Measurements from ENCODE around the gene TCF7L2. TPM values are rescaled to one million over a fixed set of nuclear protein-coding genes. Genes with fewer than 3 reads are reported as not detected.
"Not testable (repeated sequence)": the region's sequence is repeated elsewhere in the genome, so short reads cannot be mapped to it uniquely, and the experiment has no call there.

Gene TCF7L2
- total RNA-seq, 1 experiment from 2014 or later = 0.96 TPM

DNA sequence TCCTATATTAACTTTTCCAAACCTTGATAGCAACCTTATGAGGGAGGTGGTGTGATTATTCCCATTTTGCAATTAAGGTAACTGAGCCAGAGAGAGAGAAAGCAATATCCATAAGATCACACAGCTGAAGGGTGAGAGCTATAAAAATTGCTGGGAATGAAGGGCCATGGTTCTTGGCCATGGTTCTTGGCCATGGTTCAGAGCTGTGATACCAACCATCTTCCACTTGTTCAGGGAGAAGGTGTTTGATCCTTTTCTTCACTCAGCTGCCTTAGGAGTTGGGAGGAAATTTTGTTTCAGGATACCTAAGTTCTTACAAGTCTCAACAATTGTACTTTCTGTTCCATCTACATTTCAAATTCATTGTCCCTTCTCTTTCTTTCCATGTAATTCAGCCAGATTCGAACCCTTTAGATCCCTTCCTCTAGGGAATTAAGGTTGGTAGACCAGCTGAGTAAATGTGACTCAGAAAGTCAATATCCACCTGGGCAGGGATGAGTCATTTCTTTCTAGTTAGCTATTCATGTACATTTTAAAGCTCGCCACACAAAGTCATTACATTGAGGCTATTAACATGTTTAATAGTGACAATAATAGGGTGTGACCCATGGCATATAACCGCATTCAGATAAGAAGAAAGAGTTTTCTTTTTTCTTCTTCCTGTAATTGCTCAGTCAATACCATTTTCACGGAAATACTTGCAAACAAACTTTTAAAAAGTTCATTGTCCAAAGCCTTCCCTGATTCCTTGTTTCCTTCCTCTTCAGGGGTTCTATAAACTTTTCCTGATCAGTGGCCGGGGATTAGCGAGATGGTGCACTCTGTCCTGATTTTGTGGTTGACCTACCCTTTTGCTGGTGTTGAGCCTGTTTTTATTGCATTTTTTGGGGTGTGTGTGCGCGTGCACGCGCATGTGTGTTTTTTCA, 143.4 kb downstream of the TCF7L2 start:
- peak; percentile 47 for DNase-seq (ENCODE audit: low read depth)

DNA sequence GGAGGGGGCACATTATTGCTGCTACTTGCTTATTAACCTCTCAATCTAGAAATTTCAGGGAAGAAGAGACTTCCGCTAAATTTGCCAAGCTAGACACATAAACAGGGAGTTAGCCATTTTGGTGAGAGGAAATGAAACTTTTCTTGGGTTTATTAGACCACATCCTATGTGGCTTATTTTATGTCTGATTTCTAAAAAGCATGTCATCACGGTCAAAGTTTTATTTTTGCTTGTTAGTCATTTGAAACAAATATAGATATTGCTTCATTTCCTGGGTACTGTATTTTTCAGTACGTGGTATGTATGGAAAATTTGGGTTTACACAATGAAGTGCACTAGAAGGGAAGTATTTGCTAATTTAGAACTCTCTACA, 144.1 kb downstream of the TCF7L2 start:
- peak; percentile 11 for DNase-seq (ENCODE audit: low read depth)

DNA sequence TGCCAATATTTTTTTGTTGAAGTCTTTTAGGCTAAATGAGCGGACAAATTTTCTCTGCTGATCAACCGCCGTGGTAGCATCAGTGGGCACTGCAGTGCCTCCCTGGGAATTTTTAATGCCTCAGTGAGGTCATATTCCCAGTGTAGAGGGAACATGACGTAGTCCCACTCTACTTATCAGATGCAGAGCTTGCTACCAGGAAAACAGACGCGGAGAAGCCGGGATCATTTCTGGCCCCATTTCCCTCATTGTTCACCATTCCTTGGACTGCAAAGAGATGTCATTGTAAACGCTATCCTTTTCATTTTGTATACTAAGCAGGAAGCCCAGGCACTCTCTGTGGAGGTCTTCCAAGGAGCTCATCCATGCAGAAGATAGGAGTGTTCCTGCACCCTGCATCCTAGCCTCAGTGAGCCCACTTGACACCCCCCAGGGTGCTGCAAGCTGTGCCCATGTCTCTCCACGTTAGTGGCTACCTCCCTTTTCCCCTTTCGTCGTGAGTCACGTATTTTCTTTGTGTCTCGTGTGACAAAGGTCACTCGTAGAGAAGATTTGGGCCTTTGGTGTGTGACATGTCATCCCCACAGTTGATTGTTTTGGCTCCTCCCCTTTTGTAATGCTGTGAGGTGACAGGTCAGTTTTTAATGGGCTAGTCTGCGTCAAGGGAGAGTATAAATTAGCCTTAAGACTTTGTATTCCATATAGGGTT, 145.5 kb downstream of the TCF7L2 start:
- DNase-seq (ENCODE audit: low read depth) = no peak

DNA sequence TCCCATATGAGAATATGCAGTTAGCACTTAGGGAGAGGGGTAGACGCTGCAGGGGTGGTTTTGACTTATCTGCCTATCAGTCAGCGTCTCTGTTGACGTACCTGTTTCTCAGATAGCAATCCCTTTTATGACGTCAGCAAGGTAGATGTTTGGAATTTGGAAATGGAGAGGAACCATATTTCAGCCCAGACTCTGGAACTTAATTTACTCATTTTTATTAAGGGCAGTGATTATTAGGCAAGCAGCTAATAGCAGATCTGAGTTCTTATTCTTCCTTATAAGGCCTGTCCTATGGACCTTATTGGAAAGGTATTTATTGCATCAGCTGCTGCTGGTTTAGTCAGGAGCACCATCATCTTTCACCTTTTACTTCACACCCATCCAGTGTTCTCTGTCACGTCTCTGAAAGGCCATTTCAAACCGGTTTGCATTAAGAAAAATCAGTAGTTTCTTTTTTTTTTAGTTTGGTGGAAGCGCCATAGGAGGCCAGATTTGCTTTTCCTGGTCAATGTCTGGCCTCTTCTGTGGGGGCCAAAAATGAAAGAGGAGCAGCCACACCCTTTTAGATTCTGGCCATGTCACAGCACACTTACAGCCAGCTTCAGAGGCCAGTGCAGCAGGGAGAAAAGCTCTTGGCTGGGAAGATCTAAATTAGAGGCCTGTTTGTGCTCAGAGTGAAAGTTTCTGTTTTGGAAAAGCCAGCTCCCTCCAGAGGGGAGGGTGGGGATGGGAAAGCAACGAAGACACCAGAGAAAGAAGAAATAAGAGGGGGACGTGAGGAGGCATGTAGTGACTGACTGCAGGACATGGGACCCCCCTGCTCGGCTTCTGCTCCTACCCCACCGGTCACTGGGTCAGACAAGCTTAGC, 146.3 kb downstream of the TCF7L2 start:
- DNase-seq (ENCODE audit: low read depth) = no peak

DNA sequence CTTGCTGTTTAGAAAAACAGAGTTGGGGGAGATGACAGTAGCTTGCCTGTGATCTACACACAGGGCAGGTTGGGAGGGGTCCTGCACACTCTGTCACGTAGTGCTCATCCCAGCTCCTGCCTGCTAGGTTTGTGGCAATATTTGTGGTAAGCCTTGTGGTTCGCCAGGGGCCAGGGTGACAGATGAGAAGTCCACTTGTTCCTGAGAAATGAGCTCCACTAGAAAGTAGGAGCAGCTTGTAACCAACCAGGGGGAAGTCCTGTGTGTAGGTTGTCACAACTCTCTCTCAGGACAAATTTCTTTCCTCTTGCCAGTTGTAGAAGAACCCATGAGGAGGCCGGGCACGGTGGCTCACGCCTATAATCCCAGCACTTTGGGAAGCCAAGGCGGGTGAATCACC, 147.0 kb downstream of the TCF7L2 start:
- DNase-seq (ENCODE audit: low read depth) = no peak

DNA sequence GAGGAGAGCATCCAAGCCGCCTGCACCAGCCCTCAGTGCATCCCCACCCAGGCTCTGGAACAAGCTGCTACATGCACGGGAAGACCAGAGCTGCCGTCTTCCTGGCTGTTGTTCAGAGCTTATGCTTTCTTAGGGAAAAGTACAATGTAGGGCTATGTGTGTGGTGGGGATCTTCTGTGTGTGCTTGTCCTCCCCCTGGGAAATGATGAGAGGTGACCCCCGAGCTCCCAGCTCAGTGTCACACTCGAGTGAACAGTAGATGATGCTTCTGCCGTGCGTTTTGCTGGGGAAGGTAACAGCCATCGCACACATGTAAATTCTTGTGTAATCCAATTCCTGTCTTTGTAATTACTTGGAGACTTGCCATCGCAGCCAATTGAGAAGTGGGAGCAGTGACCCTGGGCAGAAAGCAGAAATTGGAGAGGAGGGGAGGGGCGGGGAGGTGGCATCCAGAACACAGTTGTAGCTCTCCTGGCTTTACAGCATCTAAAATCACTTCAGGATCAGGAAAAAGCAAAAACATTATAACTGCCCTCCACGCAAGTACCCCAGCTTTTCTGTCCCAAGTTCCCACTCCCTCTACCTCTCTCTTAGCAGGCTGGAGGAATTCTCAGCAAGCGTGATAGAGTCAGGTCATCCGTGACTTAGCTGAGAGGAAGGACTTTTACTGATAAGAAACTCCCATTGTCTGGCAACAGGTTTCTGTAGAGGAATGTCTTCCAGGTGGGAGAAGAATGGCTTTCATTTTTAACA, 149.6 kb downstream of the TCF7L2 start:
- no peak for DNase-seq (ENCODE audit: low read depth)

DNA sequence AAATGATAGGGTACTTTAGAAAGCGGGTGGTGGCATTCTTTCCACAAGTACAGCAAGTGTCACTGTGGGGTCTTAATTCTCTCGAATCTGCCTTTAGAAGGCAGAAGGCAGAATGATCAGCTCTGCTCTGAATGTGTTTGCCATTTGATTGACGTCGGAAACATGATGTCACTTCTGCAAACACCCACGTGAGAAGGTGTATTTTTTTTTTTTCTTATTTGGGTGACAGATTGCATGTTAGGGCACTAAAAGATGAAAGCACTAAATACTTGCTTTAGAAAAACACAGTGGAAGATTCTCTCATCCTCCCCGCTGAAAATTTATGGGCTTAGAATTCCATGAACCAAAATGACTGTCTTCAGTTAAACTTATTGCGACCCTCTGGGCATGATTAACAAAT, 150.2 kb downstream of the TCF7L2 start:
- no peak for DNase-seq (ENCODE audit: low read depth)

DNA sequence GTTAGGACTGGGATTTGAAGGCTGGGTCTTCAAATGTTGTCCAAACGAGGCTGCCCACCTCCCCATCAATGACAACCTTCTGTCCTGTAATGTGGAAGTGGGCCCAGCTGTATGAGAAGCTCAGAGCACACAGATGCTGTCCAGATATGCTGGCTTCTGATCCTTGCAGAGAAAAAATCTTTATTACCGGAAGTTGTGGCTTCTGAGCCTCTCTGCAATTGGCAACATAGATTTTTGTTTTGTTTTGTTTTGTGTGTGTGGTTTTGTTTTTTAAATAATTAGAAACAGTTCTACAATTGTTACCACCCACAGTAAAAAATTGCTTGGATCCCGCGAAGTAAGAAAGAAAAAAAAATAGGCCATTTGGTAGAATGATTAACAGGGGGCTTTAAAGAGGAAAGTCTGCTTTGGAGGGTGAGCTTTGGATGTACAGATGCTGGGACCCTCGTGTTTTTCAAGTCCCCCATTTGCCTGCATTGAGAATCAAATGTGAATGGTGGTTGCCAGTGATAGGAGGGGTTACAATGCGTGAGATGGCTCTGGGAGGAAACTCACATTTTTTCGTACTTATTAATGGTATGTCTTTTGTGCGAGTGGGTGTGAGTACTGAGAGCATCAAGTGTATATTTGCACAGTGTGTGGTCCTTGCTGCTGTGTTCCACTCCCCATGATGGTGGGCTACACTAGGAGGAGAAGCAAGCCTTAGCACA, 153.2 kb downstream of the TCF7L2 start:
- peak; percentile 73 for DNase-seq (ENCODE audit: low read depth)

DNA sequence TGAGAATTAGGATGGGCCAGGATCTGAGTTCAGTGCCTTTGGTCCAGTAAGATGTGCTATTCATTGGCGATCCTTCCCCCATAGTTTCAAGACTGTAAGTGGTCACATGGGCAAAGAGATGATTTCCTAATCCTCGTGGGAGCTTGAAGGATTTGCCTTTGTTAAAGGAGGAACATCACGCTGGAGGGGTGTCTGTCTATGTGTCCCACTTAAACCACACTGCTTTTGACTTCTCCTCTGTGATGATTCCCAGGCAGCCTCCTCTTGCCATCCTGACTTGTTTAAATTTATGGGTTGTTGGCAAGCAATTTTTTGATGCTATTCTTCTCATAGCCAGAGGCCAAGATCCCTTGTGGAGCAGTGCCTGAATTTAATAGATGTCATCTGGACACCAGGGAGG, 154.0 kb downstream of the TCF7L2 start:
- DNase-seq (ENCODE audit: low read depth) = peak; percentile 72

DNA sequence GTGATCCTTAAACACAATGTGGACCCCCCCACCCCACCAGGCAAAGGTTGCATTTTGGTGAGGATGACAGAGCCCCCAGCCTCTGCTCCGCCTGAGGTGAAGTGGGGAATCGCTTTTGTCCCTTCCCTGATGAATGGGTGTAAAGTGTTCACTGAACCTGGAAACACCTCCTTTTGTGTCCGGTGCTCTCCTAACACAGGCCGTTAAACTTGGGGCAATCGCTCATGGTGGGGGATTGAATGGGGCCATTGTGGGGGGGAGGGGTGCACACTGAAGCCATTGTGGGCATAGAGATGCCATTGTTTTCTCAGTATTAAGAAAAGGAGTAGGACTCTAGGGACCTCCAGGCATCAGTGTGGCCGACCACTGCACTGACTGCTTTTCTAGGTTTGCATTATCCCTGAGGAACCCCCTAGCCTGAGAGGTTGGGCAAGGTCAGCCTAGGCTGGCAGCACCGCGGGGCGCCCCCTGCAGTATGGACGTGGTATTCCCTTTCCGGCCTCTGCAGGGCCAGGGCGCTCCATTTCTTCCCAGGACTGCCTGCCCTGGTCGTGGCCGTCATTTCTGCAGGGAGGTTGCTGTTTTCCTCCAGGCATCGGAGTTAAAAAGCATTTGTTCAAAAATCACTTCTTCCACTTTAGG, 158.3 kb downstream of the TCF7L2 start:
- DNase-seq (ENCODE audit: low read depth) = no peak

DNA sequence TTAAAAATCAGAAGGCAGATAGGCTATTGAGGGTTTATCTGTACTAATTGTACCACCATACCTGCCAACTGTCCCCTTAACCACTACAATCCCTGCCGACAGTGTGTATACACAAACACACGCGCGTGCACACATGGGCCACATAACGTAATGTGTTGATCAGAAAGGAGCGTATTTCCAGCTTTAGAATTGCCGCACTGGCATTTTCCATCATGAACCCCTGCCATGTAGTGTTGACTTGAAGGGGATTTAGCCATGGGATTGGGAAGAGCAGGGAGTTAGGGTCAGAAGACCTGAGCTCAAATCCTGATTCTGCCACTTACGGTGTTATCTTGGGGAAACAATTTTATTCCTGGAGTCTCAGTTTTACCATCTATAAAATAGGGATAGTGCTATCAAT, 158.9 kb downstream of the TCF7L2 start:
- no peak for DNase-seq (ENCODE audit: low read depth)

DNA sequence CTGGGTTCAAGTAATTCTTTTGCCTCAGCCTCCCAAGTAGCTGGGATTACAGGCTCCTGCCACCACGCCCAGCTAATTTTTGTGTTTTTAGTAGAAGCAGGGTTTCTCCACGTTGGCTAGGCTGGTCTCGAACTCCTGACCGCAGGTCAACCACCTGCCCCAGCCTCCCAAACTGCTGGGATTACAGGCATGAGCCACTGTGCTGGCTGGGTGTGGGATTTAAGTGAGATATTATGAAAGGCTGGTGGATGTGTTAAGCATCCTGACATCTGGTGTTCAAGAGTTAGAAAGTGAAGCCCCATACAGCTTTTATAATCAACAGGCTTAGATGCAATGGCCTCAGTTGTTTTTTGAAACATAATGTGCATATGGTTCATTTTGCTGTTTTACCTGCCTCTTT, 159.4 kb downstream of the TCF7L2 start:
- not testable (repeated sequence) for DNase-seq (ENCODE audit: low read depth)

DNA sequence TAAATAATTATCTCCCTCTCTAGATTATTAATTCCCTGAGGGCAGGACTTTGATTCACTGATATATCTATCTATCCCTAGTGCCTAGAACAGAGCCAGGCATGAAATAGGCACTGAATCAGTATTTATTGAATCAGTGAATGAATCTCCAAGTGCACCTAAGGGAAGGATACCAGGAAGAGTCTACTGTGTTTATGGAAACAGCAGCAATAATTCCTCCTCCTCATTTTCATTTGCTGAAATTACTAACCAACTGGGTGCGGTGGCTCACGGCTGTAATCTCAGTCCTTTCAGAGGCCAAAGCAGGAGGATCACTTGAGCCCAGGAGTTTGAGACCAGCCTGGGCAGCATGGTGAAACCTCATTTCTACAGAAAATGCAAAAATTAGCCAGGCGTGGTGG, 161.2 kb downstream of the TCF7L2 start:
- no peak for DNase-seq (ENCODE audit: low read depth)

DNA sequence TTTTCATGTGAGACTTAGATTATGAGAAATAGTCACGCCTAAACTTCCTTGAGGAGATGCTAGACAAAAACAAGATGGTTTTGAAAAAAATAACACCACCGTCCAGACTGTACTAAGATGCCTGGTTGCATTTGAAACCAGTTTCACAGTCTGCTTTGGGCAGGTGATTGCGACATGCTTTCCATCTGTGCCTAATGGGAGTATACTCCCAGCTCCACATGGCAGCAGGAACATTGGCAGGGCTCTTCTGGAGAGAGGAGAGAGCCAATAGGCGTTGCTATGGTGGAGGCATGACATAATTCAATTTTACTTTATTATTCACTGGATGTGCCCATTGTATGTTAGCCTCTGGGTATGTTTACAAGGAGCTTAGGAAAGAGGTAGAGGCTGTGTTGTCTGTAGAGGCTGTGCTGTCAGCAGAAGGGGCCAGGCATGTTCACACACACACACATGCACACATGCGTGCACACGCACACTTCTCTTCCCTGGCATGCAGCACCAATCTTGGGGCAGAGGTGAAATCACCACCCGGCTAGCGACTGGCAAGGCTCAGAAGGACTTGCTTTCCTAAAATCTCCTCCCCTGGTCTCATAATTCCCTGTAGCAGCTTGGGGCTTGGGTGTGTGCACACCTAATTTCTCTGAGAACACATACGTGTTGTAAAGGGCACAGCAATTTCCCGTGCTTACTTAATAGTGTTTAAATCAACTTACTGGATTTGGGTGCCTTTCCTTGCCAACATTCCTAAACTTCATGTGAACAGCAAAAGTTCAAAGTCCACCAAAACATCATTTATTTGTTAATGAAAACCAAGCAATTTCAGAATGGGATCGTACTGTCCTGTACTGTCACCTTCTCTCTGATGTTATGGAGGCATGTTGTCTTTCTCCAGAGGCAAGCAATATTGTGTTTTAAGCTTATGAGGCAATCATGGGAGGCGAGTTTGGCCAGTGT, 162.1 kb downstream of the TCF7L2 start:
- peak; percentile 53 for DNase-seq (ENCODE audit: low read depth)

DNA sequence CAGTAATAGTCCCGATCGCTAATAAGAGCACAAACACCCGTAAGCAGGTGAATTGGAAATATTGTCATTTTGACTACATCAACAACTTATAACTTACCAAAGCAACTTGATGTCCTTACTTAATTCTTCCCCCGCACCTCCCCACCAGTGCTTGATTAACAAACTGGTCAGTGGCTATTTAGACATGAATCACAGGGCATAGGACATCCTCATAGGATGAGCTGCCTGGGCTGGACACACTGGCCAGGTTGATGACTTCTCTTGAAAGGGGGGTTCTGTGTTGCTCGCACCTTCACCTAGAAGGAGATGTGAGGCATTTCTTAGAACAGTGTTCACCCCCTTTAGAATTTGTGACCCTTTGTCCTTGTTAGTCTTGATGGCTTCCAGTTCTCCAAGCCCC, 163.2 kb downstream of the TCF7L2 start:
- DNase-seq (ENCODE audit: low read depth) = no peak

DNA sequence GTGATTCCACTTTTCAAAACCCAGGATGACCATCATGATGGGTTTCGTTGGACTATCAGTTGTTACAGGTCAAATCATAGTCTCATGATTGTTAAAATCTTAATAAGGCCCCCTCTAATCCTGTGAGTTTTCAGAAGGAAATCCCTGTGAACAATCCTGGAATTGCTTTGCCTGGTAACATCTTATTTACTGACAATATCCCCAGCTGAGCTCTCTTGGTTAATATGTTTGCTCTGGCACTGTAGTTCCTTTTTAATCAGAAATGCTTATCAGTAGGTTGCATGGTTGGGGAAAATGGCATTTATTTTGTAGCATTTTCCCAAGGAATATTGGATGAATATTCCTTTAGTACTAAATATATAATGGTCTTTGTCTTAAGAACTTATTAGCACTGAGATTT, 163.9 kb downstream of the TCF7L2 start:
- no peak for DNase-seq (ENCODE audit: low read depth)

DNA sequence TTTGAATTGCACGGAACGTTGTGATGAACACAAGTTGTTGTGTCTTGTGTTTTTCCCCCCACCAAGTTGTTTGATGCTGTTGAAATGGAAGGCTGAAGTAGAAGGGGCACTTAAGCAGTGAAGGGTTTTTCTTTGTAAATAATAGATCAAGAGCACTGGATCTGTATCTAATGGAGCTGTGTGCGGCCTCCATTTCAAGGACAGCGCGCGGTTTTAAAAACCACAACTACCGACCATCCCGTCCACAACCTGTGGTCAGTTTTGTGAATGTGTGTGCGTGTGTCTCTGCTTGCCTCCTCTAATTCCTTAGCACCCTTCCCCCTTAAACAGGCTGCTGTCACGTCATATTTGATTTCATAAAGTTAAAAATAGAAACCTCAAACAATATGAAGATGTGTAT, 165.5 kb downstream of the TCF7L2 start:
- DNase-seq (ENCODE audit: low read depth) = no peak

DNA sequence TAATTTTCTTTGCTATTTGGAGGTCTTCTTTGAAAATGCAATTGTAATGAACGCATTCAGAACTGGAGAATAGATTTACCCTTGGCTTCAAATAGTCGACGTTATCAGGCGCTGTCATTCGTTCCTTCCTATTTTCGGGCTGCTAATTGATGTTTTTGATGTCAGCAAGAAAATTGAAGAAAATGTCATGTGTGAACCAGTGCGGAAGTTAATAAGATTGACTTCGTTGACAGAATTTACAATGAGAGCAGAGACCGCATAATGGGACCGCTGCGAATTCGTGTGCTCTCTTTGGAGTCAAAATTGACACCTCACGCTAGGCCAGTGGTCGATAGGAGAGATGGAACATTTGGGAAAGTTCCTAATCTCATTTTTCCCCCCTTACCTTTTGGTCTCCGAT, 168.8 kb downstream of the TCF7L2 start:
- no peak for DNase-seq (ENCODE audit: low read depth)

DNA sequence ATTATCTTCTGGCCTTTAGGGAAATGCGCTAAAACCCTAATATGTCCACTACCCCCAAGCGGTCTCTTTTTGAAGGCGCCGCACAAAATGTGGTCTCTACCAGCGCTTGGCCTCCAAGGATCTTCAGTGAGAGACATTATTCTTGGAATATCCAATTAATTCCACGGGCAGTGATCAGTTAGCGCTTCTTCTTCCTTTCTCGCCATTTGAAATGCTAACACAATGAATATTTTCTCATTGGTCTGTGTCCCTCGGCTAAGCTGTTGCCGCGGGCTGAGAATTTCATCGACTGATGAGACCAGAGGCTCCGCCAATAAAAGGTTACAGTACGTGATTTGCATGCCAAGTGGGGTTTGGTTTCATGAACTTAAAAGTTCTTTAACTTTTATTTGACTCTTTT, 169.8 kb downstream of the TCF7L2 start:
- DNase-seq (ENCODE audit: low read depth) = no peak

Measured in RPMI7951 (cell line).